Stimulated activated CD4-positive, alpha-beta T cell treated with anti-CD3 and anti-CD28 coated beads, TNF-alpha, amount 100 ng/mL, for 48 hours (primary cell): ENCODE measurements around the gene NTM.

Source experiments
- DNase-seq, 3 donors: peaks; one replicate each; pipeline ENCODE4 v3.0.0-alpha.2; 2020; ENCODE audit warnings: low read depth in 3 of 3

The NTM gene

GRCh38 chr11:131687291-131688047 is 317.1 kb downstream of the NTM start:
- no peak for DNase-seq

DNA sequence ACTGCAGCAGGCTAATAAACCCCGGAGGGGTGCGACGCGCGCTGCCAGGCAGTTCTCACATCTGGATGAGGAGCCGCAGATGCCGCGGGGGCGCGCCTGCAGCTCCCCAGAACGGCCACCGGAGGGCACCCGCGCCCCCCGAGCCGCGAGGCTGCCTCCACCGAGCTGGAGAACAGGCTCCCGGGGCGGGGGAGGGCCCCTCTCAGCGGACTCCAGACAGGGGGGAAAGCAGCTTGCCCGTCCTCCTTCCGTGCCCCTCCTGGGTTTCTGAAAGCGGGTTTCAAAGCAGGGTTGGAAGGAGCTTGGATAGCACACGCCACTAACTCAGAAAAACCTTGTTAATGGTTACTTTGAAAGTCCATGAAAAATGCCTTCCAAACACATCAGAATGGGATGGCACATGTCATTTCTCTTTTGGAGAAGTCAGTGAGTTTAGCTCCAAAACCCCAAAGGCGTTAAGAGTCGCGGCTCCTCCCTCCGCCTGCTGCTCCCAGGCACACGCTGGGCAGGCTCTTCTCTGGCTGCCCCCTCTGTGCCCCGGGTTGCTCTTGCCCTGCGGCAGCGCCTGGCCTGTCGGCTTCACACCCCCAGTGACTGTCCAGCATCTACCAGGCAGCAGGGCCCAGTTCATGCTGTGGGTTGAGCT is 317.8 kb downstream of the NTM start:
- peak in 1 of 3 donors; percentile 11 for DNase-seq

DNA sequence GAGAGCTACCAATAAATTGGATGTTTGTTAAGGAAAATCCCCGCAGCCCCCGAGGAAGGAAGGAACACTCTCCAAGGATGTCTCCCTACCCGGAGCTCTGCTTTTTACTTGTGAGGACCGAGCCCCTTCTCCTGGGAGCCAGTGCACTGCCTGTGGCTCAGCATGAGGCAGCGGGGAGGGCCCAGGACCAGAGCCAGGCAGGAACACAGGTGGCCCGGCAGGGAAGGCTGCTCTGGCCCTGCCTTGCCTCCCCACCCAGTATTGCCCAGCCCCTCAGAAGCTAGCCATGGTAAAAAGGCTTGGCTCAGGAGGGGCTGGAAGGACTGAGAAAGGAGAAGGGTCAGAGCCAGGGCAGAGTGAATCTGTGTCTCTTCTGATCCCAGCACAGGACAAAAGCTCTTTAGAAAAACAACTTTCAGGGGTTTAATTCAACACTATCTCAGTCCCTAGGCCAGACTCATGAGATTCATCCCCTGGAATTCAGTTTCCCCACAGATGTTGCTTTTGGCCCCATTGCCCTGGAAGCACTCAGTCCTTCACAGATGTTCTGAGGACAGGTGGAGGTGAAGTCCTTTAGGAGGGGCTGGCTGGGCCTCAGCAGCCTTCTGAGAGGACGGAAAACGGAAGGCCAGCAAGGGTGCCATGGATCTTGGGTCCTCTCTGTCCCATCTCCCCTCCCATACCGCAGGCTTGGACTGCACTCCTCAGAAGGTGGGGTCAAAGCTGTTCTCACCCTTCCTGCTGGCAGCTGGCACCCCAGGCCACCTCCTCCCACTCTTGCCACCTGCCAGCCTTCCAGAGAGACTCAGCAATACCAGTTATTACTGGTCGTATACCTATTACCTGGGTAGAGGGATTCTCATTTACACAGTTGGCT is 318.9 kb downstream of the NTM start:
- DNase-seq: no peak

- DNase-seq: no peak
Observed at GRCh38 chr11:131690362-131690761, 319.9 kb downstream of the NTM start.

DNA sequence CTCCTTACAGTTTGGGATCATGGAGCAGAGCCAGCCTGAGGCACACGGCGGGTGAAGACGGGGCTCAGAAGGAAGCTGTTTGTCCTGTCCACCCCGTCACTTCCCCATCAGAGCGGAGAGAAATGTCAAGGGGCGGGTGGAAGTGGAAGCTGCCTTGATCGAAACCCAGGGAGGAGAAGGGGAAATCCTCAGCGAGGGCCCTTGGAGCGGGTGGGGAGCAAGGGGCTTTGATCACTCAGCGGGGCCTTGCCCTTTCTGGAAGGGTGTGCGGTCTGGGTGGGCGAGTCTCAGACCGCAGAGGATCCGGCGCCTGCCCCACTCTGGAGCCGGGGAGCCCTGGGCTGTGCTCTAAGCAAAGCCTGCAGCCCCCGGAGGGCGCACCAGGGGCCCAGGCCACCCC is 320.4 kb downstream of the NTM start:
- DNase-seq: no peak

DNA sequence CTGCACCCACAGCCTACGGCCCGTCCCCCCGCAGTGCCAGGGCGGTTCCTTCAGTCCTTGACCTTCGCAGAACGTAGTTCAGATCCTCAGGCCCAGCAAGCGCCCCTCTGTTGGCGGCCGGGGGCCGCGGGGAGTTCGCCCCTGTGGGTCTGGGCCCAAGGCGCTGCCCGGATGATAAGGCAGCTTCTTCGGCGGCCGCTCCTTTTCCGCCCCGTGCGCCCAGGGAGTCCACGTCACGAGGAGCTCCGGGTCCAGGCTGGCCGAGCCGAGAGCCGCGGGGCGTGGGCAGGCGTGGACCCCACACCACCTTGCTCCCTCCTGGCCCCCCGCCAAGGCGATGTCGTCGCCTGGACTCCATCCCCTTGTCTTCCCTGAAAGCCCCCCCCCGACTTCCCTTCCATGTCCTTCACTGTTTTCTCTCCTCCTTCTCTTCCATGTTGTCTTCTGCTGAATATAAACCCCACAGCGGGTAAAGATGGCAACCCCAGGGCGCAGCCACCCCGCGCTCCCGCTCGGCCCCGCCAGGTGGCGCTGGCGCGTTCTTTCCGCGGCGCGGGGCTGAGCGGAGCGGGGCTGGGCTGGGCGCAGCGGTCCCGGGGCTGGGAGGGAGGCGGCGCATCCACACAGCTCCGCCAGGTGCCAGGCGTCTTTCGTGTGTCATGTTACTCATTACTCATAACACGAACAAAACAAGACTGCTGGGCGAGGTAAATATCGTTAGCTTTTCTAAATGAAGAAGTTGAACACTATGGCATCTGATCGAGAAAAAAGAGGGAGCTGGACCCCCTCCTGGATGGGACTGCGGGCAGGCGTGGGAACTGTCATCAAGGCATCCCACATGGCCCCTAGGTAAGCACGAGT is 321.0 kb downstream of the NTM start:
- peak in 2 of 3 donors; percentile 18 to 26 for DNase-seq

DNA sequence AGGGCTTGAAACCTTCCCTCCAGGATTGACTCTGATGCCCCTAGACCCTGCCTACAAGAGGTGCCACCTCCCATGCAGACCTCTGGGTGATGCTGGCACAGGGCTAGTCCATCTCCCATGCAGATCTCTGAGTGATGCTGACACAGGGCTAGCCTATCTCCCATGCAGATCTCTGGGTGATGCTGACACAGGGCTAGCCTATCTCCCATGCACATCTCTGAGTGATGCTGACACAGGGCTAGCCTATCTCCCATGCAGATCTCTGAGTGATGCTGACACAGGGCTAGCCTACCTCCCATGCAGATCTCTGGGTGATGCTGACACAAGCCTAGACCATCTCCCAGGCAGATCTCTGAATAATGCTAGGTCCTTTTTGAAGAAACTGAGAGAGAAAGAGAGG is 321.7 kb downstream of the NTM start:
- DNase-seq: no peak

- DNase-seq: no peak
Observed at GRCh38 chr11:131692961-131693360, 322.5 kb downstream of the NTM start.

GRCh38 chr11:131693756-131694155 is 323.3 kb downstream of the NTM start:
- DNase-seq: no peak

DNA sequence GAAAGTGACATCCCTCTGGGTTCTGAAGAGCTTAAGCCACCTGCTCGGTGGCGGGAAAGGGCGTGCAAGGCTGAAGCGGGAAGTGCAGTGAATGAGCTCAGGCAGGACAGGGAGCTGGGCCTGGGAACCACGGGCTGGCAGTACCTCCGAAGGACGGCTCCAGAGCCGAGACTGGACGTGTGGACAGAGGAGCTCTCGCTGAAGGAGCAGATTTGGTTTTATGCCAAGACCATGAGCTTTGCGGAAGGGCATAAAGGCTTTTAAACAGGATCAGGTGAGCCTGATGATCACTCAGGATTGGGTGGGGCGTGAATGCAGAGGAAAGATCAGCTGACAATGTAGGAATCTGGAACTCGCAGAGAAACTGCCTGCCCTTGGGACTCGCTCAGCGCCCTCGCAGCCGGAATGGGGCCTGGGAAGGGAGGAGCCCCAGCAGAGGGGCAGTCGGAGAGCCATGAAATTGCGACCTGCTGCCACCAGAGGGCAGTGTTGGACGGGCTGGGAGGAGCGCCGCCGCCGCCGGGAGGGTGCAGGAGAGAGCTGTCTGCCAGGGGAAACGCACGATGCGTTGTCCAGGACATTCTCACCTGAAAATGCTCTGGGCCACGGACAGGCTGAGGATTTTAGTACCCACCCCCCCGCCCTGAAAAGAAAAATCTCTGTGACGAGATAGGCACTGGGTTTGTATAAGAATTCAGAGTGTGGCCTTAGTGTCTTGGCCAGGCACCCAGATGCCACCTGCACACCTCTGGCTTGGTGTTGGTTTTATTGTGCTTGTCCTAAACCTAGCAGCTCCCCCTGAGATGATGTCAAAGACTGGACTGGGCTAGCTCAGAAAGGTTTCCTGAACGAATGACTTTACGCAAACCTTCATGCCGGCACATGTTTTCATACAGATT is 324.4 kb downstream of the NTM start:
- DNase-seq: peak; percentile 41 to 49 (median 44)

- no peak for DNase-seq
Observed at GRCh38 chr11:131695889-131696429, 325.5 kb downstream of the NTM start.

GRCh38 chr11:131696690-131697089 is 326.3 kb downstream of the NTM start:
- no peak for DNase-seq

DNA sequence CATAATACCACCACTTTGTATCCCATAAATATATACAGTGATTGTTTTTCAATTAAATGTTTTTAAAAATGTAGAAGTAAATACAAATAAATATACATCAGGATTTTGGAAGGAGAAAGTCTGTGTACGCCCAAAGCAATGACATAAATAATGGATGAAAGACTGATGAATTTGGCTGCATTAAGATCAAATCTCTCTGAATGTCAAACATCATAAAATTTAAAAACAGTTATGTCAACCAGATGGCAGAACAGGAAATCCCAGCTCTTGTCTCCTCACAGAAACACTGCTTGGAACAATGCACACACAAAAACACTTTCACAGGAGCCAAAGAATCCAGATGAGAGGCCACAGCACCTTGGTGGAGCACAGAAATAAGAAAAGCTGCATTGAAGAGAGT is 332.9 kb downstream of the NTM start:
- DNase-seq: no peak

- DNase-seq: no peak
Observed at GRCh38 chr11:131704682-131705081, 334.3 kb downstream of the NTM start.

- no peak for DNase-seq
Observed at GRCh38 chr11:131710511-131710910, 340.1 kb downstream of the NTM start.

DNA sequence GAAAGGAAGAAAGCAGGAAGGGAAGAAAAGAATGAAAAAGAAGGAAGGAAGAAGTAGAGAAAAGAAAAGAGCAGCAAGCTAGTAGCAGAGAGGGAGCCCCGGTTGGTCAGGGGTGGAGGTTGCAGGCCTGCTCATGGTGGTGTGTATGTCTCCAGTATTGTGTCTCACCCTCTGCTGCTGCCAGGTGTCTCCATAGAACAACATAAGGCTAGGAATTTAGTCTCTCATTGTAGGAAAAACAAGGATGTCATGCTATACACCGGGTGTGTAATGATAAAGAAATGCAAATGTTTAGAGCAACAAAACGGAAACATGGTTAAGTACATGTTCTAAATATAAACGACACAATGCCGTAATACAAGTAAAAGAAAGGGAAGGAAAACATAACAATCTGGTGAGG is 342.5 kb downstream of the NTM start:
- DNase-seq: no peak

DNA sequence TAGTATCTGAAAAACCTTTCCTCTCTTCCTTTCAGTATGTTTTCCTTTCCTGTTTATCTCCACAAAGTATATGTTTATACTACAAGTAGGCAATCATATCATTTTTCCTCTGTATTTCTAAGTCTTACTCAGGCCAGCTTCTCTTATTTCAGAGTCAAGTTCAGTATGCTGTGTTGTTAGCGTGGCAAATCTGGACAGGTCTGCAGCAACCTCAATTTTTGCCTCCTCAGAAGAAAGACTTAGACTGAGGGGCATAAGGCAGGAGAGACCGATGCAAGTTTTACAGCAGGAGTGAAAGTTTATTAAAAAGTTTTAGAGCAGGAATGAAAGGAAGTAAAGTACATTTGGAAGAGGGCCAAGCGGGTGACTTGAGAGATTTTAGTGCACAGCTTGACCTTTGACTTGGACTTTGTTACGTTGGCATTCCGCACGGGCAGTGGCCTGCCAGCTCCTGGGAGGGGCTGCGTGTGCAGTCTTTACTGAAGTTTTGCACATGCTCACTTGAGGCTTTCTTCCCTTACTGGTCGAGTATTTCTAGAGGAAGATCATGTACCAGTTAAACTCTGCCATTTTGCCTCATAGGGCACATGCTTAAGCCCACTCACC is 343.2 kb downstream of the NTM start:
- no peak for DNase-seq

- DNase-seq: no peak
Observed at GRCh38 chr11:131717616-131718015, 347.2 kb downstream of the NTM start.

- DNase-seq: no peak
Observed at GRCh38 chr11:131723088-131723487, 352.7 kb downstream of the NTM start.

DNA sequence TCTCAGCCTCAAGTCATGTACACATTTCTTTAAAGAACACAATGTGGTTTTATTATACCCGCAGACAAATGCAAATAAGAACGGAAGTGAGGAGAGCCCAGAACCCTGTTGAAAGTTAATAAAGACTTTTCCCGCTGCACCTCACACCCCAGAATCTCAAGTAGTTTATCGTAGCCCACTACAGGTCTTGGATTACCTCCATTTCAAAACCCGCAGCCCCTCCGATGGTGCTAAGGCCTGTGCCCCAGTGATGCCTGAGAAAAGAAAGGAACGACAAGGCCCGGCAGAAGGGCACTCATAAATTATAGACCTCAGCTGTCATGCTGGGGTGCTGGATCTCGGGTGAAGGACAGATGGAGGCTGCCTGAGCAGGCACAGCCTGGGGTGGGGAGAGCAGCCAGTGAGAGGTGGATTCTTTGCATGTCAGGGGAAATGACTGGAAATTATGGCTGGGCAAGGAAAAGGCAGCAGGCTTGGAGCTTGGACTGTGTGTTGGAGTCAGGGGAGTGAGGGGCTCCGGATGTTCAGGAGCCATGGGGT is 354.1 kb downstream of the NTM start:
- no peak for DNase-seq
